HG03558 (cell line): ENCODE data around the gene PRR15.
"Not testable (repeated sequence)": the region's sequence is repeated elsewhere in the genome, so short reads cannot be mapped to it uniquely, and the experiment has no call there.

Source experiments
- ATAC-seq: cut with Tn5 transposase; IDR thresholded peaks from one replicate; pipeline ENCODE4 v1.9.1; 2021; ENCODE audit warnings: moderate number of reproducible peaks; ENCODE audit not compliant: unreplicated experiment; ENCODE audit errors: extremely low read depth

PRR15 gene

GRCh38 chr7:29563590-29564495 is at the start of gene PRR15:
Gene PRR15 (plus strand): TSS chr7:29563835. CDS start chr7:29566330, 2,495 bp downstream.
- ATAC-seq, result no peak

- ATAC-seq, result no peak
Observed at GRCh38 chr7:29516491-29516890, 47.1 kb upstream of the PRR15 start.

- ATAC-seq, result no peak
Observed at GRCh38 chr7:29518616-29519015, 45.0 kb upstream of the PRR15 start.

- ATAC-seq, result no peak
Observed at GRCh38 chr7:29523728-29524127, 39.9 kb upstream of the PRR15 start.

GRCh38 chr7:29527505-29528108 is 36.0 kb upstream of the PRR15 start:
- no peak for ATAC-seq

- not testable (repeated sequence) for ATAC-seq
Observed at GRCh38 chr7:29528526-29528925, 35.1 kb upstream of the PRR15 start.

GRCh38 chr7:29538389-29538788 is 25.2 kb upstream of the PRR15 start:
- no peak for ATAC-seq

- ATAC-seq, result no peak
Observed at GRCh38 chr7:29539471-29539870, 24.2 kb upstream of the PRR15 start.

- ATAC-seq, result no peak
Observed at GRCh38 chr7:29547421-29547820, 16.2 kb upstream of the PRR15 start.

GRCh38 chr7:29548823-29549222 is 14.8 kb upstream of the PRR15 start:
- ATAC-seq, result no peak

GRCh38 chr7:29552392-29552791 is 11.2 kb upstream of the PRR15 start:
- no peak for ATAC-seq

GRCh38 chr7:29555061-29555460 is 8.6 kb upstream of the PRR15 start:
- ATAC-seq, result no peak

GRCh38 chr7:29556405-29557195 is 7.0 kb upstream of the PRR15 start:
- no peak for ATAC-seq

GRCh38 chr7:29557954-29558353 is 5.7 kb upstream of the PRR15 start:
- ATAC-seq, result no peak

- no peak for ATAC-seq
Observed at GRCh38 chr7:29561271-29561670, 2.4 kb upstream of the PRR15 start.

- no peak for ATAC-seq
Observed at GRCh38 chr7:29562307-29562706, 1.3 kb upstream of the PRR15 start.

- no peak for ATAC-seq
Observed at GRCh38 chr7:29564496-29565223, 1.0 kb downstream of the PRR15 start.

GRCh38 chr7:29565224-29565630 is 1.6 kb downstream of the PRR15 start:
- ATAC-seq, result no peak

- no peak for ATAC-seq
Observed at GRCh38 chr7:29565634-29565981, 2.0 kb downstream of the PRR15 start.

GRCh38 chr7:29565982-29566746 is 2.5 kb downstream of the PRR15 start:
- ATAC-seq, result no peak
